ENCODE measurements around the gene GALNTL6. TPM values are rescaled to one million over a fixed set of nuclear protein-coding genes. Genes with fewer than 3 reads are reported as not detected.
"Not testable (repeated sequence)": the region's sequence is repeated elsewhere in the genome, so short reads cannot be mapped to it uniquely, and the experiment has no call there.

The GALNTL6 gene
- total RNA-seq, 3 donors from 2014 or later, result not detected

GRCh38 chr4:172858731-172859230 is 1045.6 kb downstream of the GALNTL6 start:
- Mint-ChIP-seq H3K27me3 (ENCODE audit: low read depth) (no peaks in the 10 kb centered on the region), H3K36me3 (ENCODE audit: insufficient read depth) (no peaks in the 10 kb centered on the region), H3K9me3 (no peaks in the 10 kb centered on the region), H3K4me1 (ENCODE audit: low read depth) (no peaks in the 10 kb centered on the region), H3K4me3 (no peak overlapping the region)
- no peak for DNase-seq
- no peak for ATAC-seq

GRCh38 chr4:172865103-172865502 is 1051.9 kb downstream of the GALNTL6 start:
- H3K27me3 Mint-ChIP-seq (ENCODE audit: low read depth), result peaks cover 2% of the 10 kb centered on the region
- H3K9me3 Mint-ChIP-seq, result no peaks in the 10 kb centered on the region
- H3K4me1 Mint-ChIP-seq (ENCODE audit: low read depth), result no peaks in the 10 kb centered on the region
- H3K36me3 Mint-ChIP-seq (ENCODE audit: insufficient read depth), result no peaks in the 10 kb centered on the region
- DNase-seq (no peak), ATAC-seq (no peak)
- no peak overlapping the region for H3K4me3 Mint-ChIP-seq

GRCh38 chr4:172865531-172866127 is 1052.4 kb downstream of the GALNTL6 start:
- ATAC-seq (no peak), DNase-seq (no peak)
- H3K27me3 Mint-ChIP-seq (ENCODE audit: low read depth), result peaks cover 2% of the 10 kb centered on the region
- H3K36me3 Mint-ChIP-seq (ENCODE audit: insufficient read depth), result no peaks in the 10 kb centered on the region
- no peaks in the 10 kb centered on the region for H3K9me3 Mint-ChIP-seq
- H3K4me3 Mint-ChIP-seq, result no peak overlapping the region
- H3K4me1 Mint-ChIP-seq (ENCODE audit: low read depth), result no peaks in the 10 kb centered on the region

GRCh38 chr4:172866421-172866820 is 1053.2 kb downstream of the GALNTL6 start:
- no peaks in the 10 kb centered on the region for H3K9me3 Mint-ChIP-seq
- H3K4me1 Mint-ChIP-seq (ENCODE audit: low read depth), result no peaks in the 10 kb centered on the region
- no peak for DNase-seq
- H3K36me3 Mint-ChIP-seq (ENCODE audit: insufficient read depth), result no peaks in the 10 kb centered on the region
- H3K27me3 Mint-ChIP-seq (ENCODE audit: low read depth), result peaks cover 2% of the 10 kb centered on the region
- no peak for ATAC-seq
- H3K4me3 Mint-ChIP-seq, result no peak overlapping the region

DNA sequence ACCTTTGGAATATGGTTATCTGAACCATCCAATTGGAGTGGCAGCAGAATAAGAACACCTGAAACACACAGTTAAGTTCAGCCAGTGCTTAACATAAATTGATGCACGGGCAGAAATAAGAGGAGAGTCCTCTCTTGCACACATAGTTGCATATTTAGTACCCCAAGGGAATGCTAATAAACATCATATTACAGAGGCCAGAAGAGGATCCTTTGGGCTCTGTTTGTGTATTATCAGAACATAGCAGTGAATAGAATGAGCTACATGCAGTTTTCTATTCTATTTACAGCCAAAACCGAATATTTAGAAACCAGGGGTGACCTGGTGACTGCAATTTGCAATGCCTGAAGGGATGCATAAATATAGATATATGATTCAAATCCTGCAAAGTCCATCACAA is 1054.6 kb downstream of the GALNTL6 start:
- Mint-ChIP-seq H3K4me3 (no peak overlapping the region), H3K4me1 (ENCODE audit: low read depth) (no peaks in the 10 kb centered on the region), H3K9me3 (no peaks in the 10 kb centered on the region), H3K36me3 (ENCODE audit: insufficient read depth) (no peaks in the 10 kb centered on the region), H3K27me3 (ENCODE audit: low read depth) (peaks cover 2% of the 10 kb centered on the region)
- no peak for DNase-seq
- ATAC-seq, result no peak

DNA sequence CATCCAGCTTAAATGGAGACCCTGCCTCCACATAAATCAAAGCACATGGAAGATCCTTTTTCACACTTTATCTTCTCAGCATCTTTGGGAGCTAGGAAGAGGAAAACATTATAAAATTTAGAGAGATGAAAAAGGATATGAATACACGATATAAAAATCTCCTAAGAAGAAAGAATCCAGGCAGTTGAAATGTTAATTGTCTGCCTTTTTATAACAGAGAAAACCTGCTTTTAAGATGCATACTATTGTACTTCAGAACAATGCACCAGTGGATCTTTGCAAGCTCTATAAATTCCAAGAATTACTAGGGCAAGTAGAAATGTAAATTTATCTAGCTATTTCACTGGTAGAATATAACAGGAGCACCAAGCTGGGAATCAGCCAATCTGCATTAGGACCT is 1055.1 kb downstream of the GALNTL6 start:
- Mint-ChIP-seq H3K36me3 (ENCODE audit: insufficient read depth) (no peaks in the 10 kb centered on the region), H3K4me1 (ENCODE audit: low read depth) (no peaks in the 10 kb centered on the region), H3K27me3 (ENCODE audit: low read depth) (peaks cover 2% of the 10 kb centered on the region), H3K4me3 (no peak overlapping the region), H3K9me3 (no peaks in the 10 kb centered on the region)
- no peak for DNase-seq
- ATAC-seq, result no peak

DNA sequence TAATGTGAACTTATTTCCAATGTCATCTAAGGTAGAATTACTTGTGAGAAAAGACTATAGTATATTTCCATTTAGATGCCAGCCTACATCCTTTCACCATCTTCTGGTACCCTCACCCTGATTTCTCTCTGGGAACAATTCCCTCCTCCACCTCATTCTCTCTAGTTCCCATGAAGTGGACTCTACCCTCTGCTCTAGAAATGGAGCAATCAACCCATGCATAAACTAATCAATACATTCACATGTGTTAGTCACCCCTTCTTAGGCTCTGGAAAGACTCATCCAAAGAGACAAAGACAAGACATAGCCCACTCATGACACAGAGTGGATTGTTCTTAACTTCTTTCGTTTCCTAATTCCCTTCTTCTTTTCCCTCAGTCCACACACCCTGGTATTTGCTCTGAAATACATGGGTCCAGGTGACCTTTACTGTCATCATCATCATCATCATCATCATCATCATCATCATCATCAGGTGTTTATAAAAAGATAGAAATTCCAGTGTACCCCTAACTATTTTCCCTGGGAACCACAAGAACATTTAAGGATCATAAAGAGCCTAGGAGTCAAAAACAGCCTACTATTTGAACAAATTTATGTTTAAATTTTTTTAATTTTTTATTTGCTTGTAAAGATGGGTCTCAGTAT is 1056.5 kb downstream of the GALNTL6 start:
- Mint-ChIP-seq H3K27me3 (ENCODE audit: low read depth) (no peaks in the 10 kb centered on the region), H3K4me3 (no peak overlapping the region), H3K36me3 (ENCODE audit: insufficient read depth) (no peaks in the 10 kb centered on the region), H3K4me1 (ENCODE audit: low read depth) (no peaks in the 10 kb centered on the region), H3K9me3 (no peaks in the 10 kb centered on the region)
- DNase-seq (no peak), ATAC-seq (no peak)

DNA sequence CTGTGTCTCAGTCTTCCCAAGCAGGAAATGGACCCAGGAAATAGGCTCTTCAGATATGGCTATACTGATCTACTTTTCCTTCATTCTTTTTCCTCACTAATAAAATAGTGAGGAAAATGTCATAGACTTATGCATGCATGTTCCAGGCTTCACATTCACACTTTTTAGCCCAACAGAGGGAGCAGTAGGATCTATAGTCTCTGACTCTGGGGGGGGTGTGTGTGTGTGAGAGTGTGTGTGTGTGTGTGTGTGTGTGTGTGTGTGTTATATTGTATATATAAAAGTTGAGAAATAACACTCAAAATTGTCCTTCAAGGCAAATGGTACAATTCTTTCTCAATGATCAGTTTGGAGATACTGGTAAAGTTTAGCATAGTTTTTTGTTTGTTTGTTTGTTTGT is 1058.2 kb downstream of the GALNTL6 start:
- Mint-ChIP-seq H3K4me1 (ENCODE audit: low read depth) (no peaks in the 10 kb centered on the region), H3K36me3 (ENCODE audit: insufficient read depth) (no peaks in the 10 kb centered on the region), H3K4me3 (no peak overlapping the region), H3K27me3 (ENCODE audit: low read depth) (no peaks in the 10 kb centered on the region), H3K9me3 (no peaks in the 10 kb centered on the region)
- no peak for ATAC-seq
- DNase-seq, result no peak

DNA sequence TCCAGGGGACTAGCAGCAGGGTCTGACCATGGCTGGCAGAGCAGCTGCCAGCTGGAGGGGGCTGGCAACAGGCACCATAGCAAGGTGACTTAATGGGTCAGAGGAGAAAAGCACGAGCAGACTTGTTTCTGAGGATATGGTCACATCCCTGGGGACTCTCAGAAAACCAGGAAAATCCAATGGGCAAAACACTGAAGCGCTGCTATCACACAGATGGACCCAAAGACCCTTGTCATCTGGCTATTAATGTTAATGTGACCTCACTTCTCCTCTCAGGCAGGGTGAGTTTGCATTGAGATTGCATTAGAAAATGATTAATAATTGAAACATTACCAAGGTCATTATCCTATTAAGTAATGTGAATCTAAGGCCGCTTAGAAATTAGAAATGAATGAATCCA is 1061.7 kb downstream of the GALNTL6 start:
- peaks cover 3% of the 10 kb centered on the region for H3K9me3 Mint-ChIP-seq
- H3K36me3 Mint-ChIP-seq (ENCODE audit: insufficient read depth), result no peaks in the 10 kb centered on the region
- no peak for ATAC-seq
- no peak overlapping the region for H3K4me3 Mint-ChIP-seq
- H3K27me3 Mint-ChIP-seq (ENCODE audit: low read depth), result no peaks in the 10 kb centered on the region
- no peaks in the 10 kb centered on the region for H3K4me1 Mint-ChIP-seq (ENCODE audit: low read depth)
- DNase-seq, result no peak

- Mint-ChIP-seq H3K4me3 (no peak overlapping the region), H3K27me3 (ENCODE audit: low read depth) (no peaks in the 10 kb centered on the region), H3K36me3 (ENCODE audit: insufficient read depth) (no peaks in the 10 kb centered on the region), H3K9me3 (peaks cover 3% of the 10 kb centered on the region), H3K4me1 (ENCODE audit: low read depth) (no peaks in the 10 kb centered on the region)
- no peak for DNase-seq
- ATAC-seq, result no peak
These were observed 1063.2 kb downstream of the GALNTL6 start for GRCh38 chr4:172876394-172876793.

DNA sequence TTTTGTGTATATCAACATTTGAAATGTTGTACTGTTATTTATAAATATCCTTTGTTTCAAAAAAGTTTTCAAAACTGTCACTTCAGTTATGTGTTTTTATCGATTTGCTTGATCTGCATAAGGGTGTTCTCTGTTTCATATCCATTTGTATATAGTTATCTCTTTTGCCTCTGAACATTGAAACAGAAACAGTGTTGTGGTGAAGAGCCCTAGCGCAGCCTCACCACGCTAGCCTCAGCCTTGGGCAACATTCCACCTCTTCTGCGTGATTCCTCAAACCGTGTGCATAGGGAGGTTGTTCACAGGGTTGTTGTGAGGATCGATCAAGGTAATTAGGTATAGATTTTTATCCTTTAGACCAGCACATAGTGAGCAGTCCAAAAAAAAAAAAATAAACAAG is 1068.4 kb downstream of the GALNTL6 start:
- Mint-ChIP-seq H3K4me1 (ENCODE audit: low read depth) (no peaks in the 10 kb centered on the region), H3K27me3 (ENCODE audit: low read depth) (no peaks in the 10 kb centered on the region), H3K36me3 (ENCODE audit: insufficient read depth) (no peaks in the 10 kb centered on the region), H3K9me3 (peaks cover 10% of the 10 kb centered on the region), H3K4me3 (no peak overlapping the region)
- DNase-seq (no peak), ATAC-seq (no peak)

DNA sequence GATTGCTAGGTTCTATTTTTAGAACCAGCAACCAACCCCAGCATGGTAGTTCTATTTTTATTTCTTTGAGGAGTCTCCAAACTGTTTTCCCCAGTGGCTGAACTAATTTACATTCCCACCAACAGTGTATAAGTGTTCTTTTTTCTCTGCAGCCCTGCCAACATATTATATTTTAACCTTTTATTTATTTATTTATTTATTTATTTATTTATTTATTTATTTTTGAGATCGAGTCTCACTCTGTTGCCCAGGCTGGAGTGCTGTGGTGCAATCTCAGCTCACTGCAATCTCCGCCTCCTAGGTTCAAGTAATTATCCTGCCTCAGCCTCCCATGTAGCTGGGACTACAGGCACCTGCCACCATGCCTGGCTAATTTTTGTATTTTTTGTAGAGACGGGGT is 1074.2 kb downstream of the GALNTL6 start:
- not testable (repeated sequence) for H3K27me3 Mint-ChIP-seq (ENCODE audit: low read depth); DNase-seq; ATAC-seq; H3K4me3 Mint-ChIP-seq; H3K36me3 Mint-ChIP-seq (ENCODE audit: insufficient read depth); H3K4me1 Mint-ChIP-seq (ENCODE audit: low read depth)
- peaks cover 15% of the 10 kb centered on the region for H3K9me3 Mint-ChIP-seq

DNA sequence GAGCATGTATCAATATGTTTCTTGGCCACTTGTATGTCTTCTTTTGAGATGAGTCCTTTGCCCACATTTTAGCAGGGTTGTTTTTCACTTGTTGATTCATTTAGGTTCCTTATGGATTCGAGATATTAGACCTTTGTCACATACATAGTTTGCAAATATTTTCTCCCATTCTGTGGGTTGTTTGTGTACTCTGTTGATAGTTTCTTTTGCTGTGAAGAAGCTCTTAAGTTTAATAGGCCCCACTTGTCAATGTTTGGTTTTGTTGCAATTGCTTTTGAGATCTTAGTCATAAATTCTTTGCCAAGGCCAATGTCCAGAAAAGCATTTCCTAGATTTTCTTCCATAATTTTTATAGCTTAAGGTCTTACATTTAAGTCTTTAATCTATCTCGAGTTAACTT is 1074.8 kb downstream of the GALNTL6 start:
- ATAC-seq, result no peak
- H3K9me3 Mint-ChIP-seq, result peaks cover 15% of the 10 kb centered on the region
- no peak overlapping the region for H3K4me3 Mint-ChIP-seq
- no peaks in the 10 kb centered on the region for H3K4me1 Mint-ChIP-seq (ENCODE audit: low read depth)
- no peak for DNase-seq
- no peaks in the 10 kb centered on the region for H3K27me3 Mint-ChIP-seq (ENCODE audit: low read depth)
- H3K36me3 Mint-ChIP-seq (ENCODE audit: insufficient read depth), result no peaks in the 10 kb centered on the region

DNA sequence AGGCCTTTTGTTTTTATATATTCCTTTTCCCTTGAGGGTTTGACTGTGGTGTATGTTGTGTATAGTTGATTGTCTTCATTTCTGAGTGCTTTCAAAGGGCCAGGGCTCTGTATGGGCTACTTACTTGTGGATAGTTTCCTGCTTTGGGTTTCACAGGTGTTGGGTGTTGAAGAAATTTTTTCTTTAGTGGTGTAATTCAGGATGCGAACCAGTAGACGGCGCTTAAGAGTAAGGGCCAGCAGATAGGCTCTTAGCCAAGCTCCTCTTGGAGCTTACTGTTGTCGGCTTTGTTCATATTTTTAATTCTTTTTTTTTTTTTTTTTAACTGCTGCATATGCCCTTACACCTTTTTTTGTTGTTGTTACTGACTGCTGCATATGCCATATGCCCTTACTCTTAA is 1079.1 kb downstream of the GALNTL6 start:
- DNase-seq (no peak), ATAC-seq (no peak)
- Mint-ChIP-seq H3K4me3 (no peak overlapping the region), H3K9me3 (peaks cover 23% of the 10 kb centered on the region), H3K36me3 (ENCODE audit: insufficient read depth) (no peaks in the 10 kb centered on the region), H3K27me3 (ENCODE audit: low read depth) (peaks cover 4% of the 10 kb centered on the region), H3K4me1 (ENCODE audit: low read depth) (no peaks in the 10 kb centered on the region)

GRCh38 chr4:172895699-172896098 is 1082.5 kb downstream of the GALNTL6 start:
- DNase-seq (no peak), ATAC-seq (no peak)
- Mint-ChIP-seq H3K36me3 (ENCODE audit: insufficient read depth) (no peaks in the 10 kb centered on the region), H3K4me1 (ENCODE audit: low read depth) (no peaks in the 10 kb centered on the region), H3K4me3 (no peak overlapping the region), H3K27me3 (ENCODE audit: low read depth) (peaks cover 4% of the 10 kb centered on the region), H3K9me3 (peaks cover 14% of the 10 kb centered on the region)

All from activated T-cell treated with anti-CD3 and anti-CD28 coated beads, Interleukin-2, amount 50 U/mL, for 4 hours (primary cell).